Measurements from ENCODE around the gene MIPEP.

MIPEP gene

DNA sequence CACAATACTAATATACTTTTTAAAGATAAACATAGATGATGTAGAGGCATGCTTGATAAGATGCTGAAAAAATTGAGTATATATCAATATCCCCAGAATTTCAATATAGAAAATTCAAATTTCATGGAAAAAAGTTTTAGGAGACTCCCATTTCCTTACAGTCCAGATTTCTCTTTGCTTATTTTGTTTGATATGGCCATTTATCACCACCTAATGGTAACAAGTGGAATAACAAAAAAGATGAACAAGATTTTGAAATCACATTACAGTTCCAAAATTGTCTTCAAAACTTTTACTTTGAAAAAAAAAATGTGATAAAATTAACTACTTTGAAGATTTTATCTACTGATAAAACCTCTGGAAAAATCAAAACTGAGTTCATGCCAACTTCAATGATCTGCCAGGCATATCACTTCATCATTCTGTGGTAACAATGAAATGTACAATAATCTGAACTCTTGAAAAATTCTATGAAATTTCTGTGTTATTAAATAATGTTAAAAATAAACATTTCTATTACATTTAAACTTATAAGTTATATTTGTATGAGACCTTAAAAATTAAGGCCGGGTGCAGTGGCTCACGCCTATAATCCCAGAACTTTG is 17.5 kb downstream of the MIPEP start:
- no peaks in the 10 kb centered on the region for H3K36me3 ChIP-seq (ENCODE audit: control insufficient read depth, insufficient read depth, low read length)
- H3K4me3 ChIP-seq (ENCODE audit: low read length), result no peak overlapping the region
- no peaks in the 10 kb centered on the region for H3K79me2 ChIP-seq (ENCODE audit: control insufficient read depth, insufficient read depth, low read length)
- no peak overlapping the region for H2AK5ac ChIP-seq (ENCODE audit: low read length)
- no peak overlapping the region for H2BK15ac ChIP-seq (replicated peaks; ENCODE audit: low read depth)
- no peak overlapping the region for H3K27ac ChIP-seq (ENCODE audit: low read depth, low read length)
- H4K5ac ChIP-seq (ENCODE audit: low read length), result no peak overlapping the region
- peak; percentile 34 for DNase-seq
- no peak overlapping the region for H3K23ac ChIP-seq (ENCODE audit: low read length)
- no CpG with 5 or more reads among the region's 2 CpGs for WGBS (ENCODE audit: extremely low coverage, insufficient coverage, low lambda C conversion rate)
- no peak overlapping the region for H3K56ac ChIP-seq (ENCODE audit: low read length)
- H2BK5ac ChIP-seq (ENCODE audit: low read length), result no peak overlapping the region
- no peak overlapping the region for H4K8ac ChIP-seq (ENCODE audit: low read depth, low read length)
- no peak overlapping the region for H3K18ac ChIP-seq (ENCODE audit: low read length)
- no peak overlapping the region for H3K4me2 ChIP-seq (ENCODE audit: low read length)
- no peak overlapping the region for H2BK120ac ChIP-seq (ENCODE audit: low read depth, low read length)
- no peak overlapping the region for H3K4ac ChIP-seq (ENCODE audit: low read depth, low read length)
- no peaks in the 10 kb centered on the region for H3K4me1 ChIP-seq (ENCODE audit: control insufficient read depth, low read depth, low read length)
- no peaks in the 10 kb centered on the region for H3K27me3 ChIP-seq (ENCODE audit: insufficient read depth, low read length, poor library complexity)
- no peak overlapping the region for H3K9ac ChIP-seq (ENCODE audit: low read length)
- no peaks in the 10 kb centered on the region for H3K79me1 ChIP-seq (ENCODE audit: low read length)

DNA sequence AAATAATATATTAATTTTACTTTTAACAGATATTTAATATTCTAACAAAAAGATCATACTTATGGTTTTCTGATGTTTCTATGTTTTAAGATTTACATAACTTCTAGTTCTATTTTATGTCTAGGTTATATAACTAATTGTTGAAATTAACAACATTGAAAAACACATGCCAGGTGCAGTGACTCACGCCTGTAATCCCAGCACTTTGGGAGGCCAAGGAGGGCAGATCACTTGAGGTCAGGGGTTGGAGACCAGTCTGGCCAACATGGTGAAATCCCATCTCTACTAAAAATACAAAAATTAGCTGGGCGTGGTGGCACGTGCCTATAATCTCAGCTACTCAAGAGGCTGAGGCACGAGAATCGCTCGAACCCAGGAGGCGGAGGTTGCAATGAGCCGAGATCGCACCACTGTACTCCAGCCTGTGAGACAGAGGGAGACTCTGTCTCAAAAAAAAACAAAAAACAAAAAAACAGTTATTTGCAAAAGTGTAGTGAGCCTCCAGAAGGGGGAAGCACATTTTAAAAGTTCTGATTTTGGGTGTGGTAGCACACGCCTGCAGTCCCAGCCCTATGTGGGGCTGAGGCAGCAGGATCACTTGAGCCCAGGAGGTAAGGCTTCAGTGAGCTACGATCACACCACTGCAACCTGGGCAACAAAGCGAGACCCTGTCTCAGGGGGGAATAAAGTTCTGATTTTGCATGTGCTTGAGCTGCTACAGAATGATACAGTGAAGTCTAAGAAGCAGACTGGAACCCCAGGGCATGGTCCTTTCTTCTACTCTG is 18.7 kb downstream of the MIPEP start:
- Histone ChIP-seq H2BK120ac (ENCODE audit: low read depth, low read length) (no peak overlapping the region), H2AK5ac (ENCODE audit: low read length) (no peak overlapping the region), H2BK5ac (ENCODE audit: low read length) (no peak overlapping the region), H3K4me3 (ENCODE audit: low read length) (no peak overlapping the region), H3K4me2 (ENCODE audit: low read length) (no peak overlapping the region), H4K5ac (ENCODE audit: low read length) (no peak overlapping the region), H4K8ac (ENCODE audit: low read depth, low read length) (no peak overlapping the region), H3K9ac (ENCODE audit: low read length) (no peak overlapping the region), H3K56ac (ENCODE audit: low read length) (no peak overlapping the region), H3K4ac (ENCODE audit: low read depth, low read length) (no peak overlapping the region), H3K27ac (ENCODE audit: low read depth, low read length) (no peak overlapping the region), H3K36me3 (ENCODE audit: control insufficient read depth, insufficient read depth, low read length) (no peaks in the 10 kb centered on the region), H3K18ac (ENCODE audit: low read length) (no peak overlapping the region), H3K23ac (ENCODE audit: low read length) (no peak overlapping the region), H2BK15ac (replicated peaks; ENCODE audit: low read depth) (no peak overlapping the region), H3K79me1 (ENCODE audit: low read length) (no peaks in the 10 kb centered on the region), H3K27me3 (ENCODE audit: insufficient read depth, low read length, poor library complexity) (no peaks in the 10 kb centered on the region), H3K4me1 (ENCODE audit: control insufficient read depth, low read depth, low read length) (peaks cover 2% of the 10 kb centered on the region), H3K79me2 (ENCODE audit: control insufficient read depth, insufficient read depth, low read length) (no peaks in the 10 kb centered on the region)
- no peak for DNase-seq
- no CpG with 5 or more reads among the region's 12 CpGs for WGBS (ENCODE audit: extremely low coverage, insufficient coverage, low lambda C conversion rate)

DNA sequence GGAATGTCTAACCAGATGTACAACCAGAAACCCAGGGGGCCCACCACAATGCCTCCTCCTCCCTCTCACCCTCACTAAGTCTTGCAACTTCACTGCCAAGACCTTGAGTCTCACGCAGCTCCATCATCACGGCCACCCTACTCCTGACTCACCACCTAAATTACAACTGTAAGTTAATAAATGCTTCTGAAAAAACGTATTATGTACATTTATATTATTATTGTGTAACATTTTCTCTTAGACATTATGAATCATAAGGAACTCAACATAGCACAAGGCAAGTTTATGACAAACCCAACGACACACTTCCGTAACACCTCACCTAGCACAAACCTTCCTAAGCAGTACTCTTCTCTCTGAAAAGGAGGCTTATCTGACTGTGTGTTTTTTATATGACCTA is 20.7 kb downstream of the MIPEP start:
- Histone ChIP-seq H2BK15ac (replicated peaks; ENCODE audit: low read depth) (no peak overlapping the region), H3K4me1 (ENCODE audit: control insufficient read depth, low read depth, low read length) (peaks cover 2% of the 10 kb centered on the region), H3K27ac (ENCODE audit: low read depth, low read length) (no peak overlapping the region), H4K5ac (ENCODE audit: low read length) (no peak overlapping the region), H3K4me3 (ENCODE audit: low read length) (no peak overlapping the region), H3K4me2 (ENCODE audit: low read length) (no peak overlapping the region), H4K8ac (ENCODE audit: low read depth, low read length) (no peak overlapping the region), H3K56ac (ENCODE audit: low read length) (no peak overlapping the region), H3K18ac (ENCODE audit: low read length) (no peak overlapping the region), H3K36me3 (ENCODE audit: control insufficient read depth, insufficient read depth, low read length) (no peaks in the 10 kb centered on the region), H3K9ac (ENCODE audit: low read length) (no peak overlapping the region), H2AK5ac (ENCODE audit: low read length) (no peak overlapping the region), H3K4ac (ENCODE audit: low read depth, low read length) (no peak overlapping the region), H2BK120ac (ENCODE audit: low read depth, low read length) (no peak overlapping the region), H2BK5ac (ENCODE audit: low read length) (no peak overlapping the region), H3K79me2 (ENCODE audit: control insufficient read depth, insufficient read depth, low read length) (no peaks in the 10 kb centered on the region), H3K79me1 (ENCODE audit: low read length) (no peaks in the 10 kb centered on the region), H3K23ac (ENCODE audit: low read length) (no peak overlapping the region), H3K27me3 (ENCODE audit: insufficient read depth, low read length, poor library complexity) (no peaks in the 10 kb centered on the region)
- no peak for DNase-seq
- no CpG with 5 or more reads among the region's 5 CpGs for WGBS (ENCODE audit: extremely low coverage, insufficient coverage, low lambda C conversion rate)

DNA sequence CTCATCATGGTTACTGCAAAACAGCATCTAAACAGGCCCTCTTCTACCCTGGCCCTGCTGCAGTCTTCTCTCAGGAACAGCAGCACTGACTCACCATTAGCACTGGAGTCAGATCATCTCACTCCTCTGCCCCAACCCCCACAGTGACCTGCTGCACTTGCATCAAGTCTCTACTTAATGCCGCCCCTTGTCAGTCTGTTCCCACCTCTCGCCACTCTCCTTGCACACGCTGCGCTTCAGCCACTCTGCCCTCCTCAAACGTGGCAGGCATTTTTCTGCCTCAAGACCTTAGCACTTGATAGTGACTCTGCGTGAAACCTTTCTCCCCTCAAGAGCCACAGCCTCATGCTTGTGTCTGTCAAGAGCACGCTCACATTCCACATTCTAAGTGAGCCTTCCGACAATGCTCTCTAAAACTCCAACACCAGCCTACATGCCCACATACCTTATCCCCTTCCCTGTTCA is 22.1 kb downstream of the MIPEP start:
- Histone ChIP-seq H3K4me3 (ENCODE audit: low read length) (no peak overlapping the region), H3K27ac (ENCODE audit: low read depth, low read length) (no peak overlapping the region), H4K5ac (ENCODE audit: low read length) (no peak overlapping the region), H3K56ac (ENCODE audit: low read length) (no peak overlapping the region), H3K79me2 (ENCODE audit: control insufficient read depth, insufficient read depth, low read length) (no peaks in the 10 kb centered on the region), H3K27me3 (ENCODE audit: insufficient read depth, low read length, poor library complexity) (no peaks in the 10 kb centered on the region), H3K4me1 (ENCODE audit: control insufficient read depth, low read depth, low read length) (peaks cover 2% of the 10 kb centered on the region), H2AK5ac (ENCODE audit: low read length) (no peak overlapping the region), H2BK5ac (ENCODE audit: low read length) (no peak overlapping the region), H3K36me3 (ENCODE audit: control insufficient read depth, insufficient read depth, low read length) (no peaks in the 10 kb centered on the region), H2BK120ac (ENCODE audit: low read depth, low read length) (no peak overlapping the region), H3K23ac (ENCODE audit: low read length) (no peak overlapping the region), H3K79me1 (ENCODE audit: low read length) (no peaks in the 10 kb centered on the region), H3K18ac (ENCODE audit: low read length) (no peak overlapping the region), H2BK15ac (replicated peaks; ENCODE audit: low read depth) (no peak overlapping the region), H3K9ac (ENCODE audit: low read length) (no peak overlapping the region), H3K4me2 (ENCODE audit: low read length) (no peak overlapping the region), H3K4ac (ENCODE audit: low read depth, low read length) (no peak overlapping the region), H4K8ac (ENCODE audit: low read depth, low read length) (no peak overlapping the region)
- no CpG with 5 or more reads among the region's 8 CpGs for WGBS (ENCODE audit: extremely low coverage, insufficient coverage, low lambda C conversion rate)
- DNase-seq, result peak; percentile 85

DNA sequence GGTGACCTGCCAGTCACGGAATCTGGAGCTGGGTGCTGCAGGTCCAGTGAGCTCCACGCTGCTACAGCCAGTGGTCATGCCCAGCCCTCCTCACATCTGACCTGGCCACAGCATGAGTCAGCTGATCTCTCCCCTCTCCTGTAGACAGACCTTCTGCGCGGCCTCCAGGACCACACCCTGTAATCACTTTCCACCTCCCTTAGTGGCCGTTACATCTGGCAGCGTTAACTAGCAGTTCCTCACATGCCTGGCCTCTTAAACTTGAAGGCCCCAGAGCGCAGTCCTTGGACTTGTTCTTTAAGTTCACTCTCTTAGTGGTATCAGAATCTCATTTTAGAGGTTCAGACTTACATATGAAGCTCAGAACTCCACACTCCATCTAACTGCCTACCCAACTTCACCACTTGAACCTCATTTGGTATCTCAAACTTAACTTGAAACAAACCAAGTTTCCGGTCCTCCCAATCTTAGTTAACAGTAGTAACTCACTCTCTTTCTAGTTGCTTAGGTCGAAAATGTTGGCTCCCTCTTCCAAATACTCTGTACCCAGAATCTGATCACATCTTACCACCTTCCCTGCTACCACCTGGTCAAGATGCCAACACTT is 22.7 kb downstream of the MIPEP start:
- Histone ChIP-seq H2BK5ac (ENCODE audit: low read length) (no peak overlapping the region), H3K9ac (ENCODE audit: low read length) (no peak overlapping the region), H3K4me1 (ENCODE audit: control insufficient read depth, low read depth, low read length) (peaks cover 2% of the 10 kb centered on the region), H2BK120ac (ENCODE audit: low read depth, low read length) (no peak overlapping the region), H2AK5ac (ENCODE audit: low read length) (no peak overlapping the region), H3K36me3 (ENCODE audit: control insufficient read depth, insufficient read depth, low read length) (no peaks in the 10 kb centered on the region), H3K27ac (ENCODE audit: low read depth, low read length) (no peak overlapping the region), H3K79me1 (ENCODE audit: low read length) (no peaks in the 10 kb centered on the region), H3K79me2 (ENCODE audit: control insufficient read depth, insufficient read depth, low read length) (no peaks in the 10 kb centered on the region), H4K8ac (ENCODE audit: low read depth, low read length) (no peak overlapping the region), H3K4me3 (ENCODE audit: low read length) (no peak overlapping the region), H3K4ac (ENCODE audit: low read depth, low read length) (no peak overlapping the region), H3K23ac (ENCODE audit: low read length) (no peak overlapping the region), H3K18ac (ENCODE audit: low read length) (no peak overlapping the region), H4K5ac (ENCODE audit: low read length) (no peak overlapping the region), H3K27me3 (ENCODE audit: insufficient read depth, low read length, poor library complexity) (no peaks in the 10 kb centered on the region), H2BK15ac (replicated peaks; ENCODE audit: low read depth) (no peak overlapping the region), H3K4me2 (ENCODE audit: low read length) (no peak overlapping the region), H3K56ac (ENCODE audit: low read length) (peak overlapping the region; percentile 26)
- WGBS (ENCODE audit: extremely low coverage, insufficient coverage, low lambda C conversion rate), result no CpG with 5 or more reads among the region's 9 CpGs
- peak; percentile 23 for DNase-seq
